HG03039 (cell line): ENCODE measurements around the gene TMTC3.
"Not testable (repeated sequence)": the region's sequence is repeated elsewhere in the genome, so short reads cannot be mapped to it uniquely, and the experiment has no call there.

Experiments
- ATAC-seq: cut with Tn5 transposase; IDR thresholded peaks from one replicate; pipeline ENCODE4 v1.9.1; 2021; ENCODE audit warnings: mild to moderate bottlenecking, moderate library complexity; ENCODE audit not compliant: unreplicated experiment

The TMTC3 gene

DNA sequence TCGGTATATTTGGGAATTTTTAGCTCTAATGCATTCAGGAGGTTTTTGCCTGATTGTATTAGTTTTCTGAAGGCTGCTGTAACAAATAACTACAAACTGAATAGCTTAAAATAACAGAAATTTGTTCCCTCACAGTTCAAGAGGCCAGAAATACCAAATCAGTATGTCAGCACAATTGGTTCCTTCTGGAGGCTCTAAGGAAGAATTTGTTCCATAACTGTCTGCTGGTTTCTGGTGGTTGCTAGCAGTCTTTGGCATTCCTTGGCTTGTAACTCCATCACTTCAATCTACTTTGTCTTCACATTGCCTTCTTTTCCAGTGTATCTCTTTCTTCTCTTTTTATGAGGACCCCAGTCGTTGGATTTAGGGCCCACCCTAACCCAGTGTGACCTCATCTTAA is 21.3 kb downstream of the TMTC3 start:
- no peak for ATAC-seq

DNA sequence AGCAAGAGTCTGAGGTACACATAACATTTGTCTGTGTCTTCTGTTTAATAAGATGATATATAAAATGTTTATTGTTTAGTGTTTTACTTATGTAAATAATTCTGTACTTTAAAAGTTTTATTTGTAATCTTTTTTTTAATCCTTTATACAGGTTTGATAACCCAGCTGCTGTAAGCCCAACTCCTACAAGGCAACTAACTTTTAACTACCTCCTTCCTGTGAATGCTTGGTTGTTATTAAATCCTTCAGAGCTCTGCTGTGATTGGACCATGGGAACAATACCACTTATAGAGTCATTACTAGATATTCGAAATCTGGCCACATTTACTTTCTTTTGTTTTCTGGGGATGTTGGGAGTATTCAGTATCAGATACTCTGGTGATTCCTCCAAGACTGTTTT is 24.1 kb downstream of the TMTC3 start:
- no peak for ATAC-seq

DNA sequence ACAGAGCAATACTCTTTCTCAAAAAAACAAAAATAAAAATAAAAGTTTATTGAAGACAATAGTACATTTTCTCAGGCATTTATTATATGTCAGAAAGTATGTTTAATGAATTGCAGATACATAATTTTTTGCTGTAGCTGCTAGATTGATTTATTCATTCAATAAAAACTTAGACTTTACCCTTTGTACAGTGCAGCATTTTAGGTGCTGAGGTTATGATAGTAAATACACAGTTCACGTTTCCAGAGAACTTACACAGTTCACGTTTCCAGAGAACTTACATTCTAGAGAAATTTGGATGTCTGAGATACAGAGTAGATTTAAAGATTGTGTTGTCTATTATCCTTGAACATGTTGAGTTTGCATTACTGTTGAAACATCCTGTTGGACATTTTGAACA is 25.3 kb downstream of the TMTC3 start:
- no peak for ATAC-seq

DNA sequence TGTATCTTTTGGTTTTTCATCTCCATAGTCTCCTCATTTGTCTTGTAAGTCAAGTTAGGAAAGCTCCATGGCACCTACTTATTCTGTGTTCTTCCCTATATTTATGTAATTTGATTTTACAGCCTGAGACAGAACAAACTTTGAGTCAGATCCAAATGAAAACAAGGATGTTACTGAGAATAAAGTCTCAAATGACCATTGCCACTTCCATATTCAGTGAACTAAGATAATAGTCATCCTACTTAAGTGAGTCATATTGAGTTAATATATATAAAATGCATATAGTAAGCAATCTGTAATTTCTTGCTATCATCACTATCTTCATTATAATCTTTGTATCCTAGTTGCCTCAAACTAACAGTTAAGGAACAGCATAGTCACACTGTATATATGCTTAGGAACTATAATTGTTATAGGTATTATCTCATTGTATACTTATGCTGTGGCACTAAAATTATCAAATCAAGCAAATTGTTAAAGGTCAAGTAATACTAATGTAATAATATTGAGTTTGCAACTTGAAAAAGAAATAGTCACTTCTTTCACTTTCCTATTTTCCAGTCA is 30.8 kb downstream of the TMTC3 start:
- ATAC-seq: no peak

DNA sequence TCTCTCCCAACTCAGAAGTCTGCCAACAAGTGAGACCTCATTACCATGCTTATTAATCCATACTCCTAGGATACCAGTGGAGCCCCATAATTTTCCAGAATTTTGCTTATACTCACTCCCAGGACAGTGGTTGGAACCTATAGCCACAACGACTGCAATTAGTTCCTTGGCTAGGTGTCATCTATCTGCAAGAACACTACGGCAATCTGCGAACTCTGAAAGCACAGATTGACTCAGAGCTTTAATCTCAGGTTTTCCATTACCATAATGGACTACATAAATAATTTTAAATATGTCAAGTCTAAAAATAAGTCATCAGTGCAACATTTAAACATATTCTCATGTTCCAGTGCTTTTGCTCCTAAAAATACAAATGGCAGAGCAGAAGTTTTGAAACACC is 33.4 kb downstream of the TMTC3 start:
- ATAC-seq: no peak

DNA sequence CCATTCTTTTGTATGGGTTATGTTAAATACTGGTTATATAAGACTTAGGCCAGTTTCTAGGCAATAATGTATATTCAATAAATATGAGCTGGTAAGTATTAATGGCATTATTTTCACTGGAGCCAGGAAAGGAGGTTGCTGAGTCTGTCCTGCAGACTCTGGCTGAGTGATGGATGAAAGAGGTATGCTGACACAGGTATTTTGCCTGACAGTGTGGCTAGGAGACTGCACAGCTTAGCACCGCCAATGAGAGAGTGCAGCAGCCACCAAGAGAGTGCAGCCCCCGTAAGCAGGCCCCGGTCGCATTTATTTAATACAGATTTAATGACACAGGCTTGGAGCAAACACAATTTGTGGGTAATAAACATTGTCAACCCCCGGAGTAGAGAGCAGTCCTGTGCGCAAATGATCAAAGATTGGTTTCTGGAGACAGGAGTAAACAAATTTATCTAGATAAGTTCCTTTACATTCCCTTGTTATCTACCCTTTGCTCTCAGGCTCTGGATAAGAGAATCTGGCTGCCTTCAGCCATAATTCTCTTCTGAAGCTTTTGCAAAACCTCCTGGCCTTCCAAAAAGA is 37.4 kb downstream of the TMTC3 start:
- no peak for ATAC-seq

DNA sequence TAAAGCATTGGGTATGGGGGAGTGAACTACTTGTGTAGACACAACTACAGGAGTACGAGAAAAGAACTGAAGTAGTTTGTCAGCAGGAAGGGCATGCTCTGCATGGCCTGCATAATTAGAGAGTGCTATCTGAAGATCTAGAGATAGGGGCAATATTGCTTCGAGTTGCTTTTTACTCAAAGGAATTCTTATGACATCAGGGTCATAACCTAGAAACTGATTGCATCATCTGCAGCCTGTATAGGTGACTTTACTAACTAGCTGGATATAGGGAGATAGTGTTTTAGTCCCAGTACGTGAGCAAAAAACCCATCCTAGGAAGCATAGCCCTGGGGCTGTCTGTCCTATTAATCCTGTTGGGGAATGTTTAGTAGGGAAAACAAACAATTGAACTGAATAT is 39.8 kb downstream of the TMTC3 start:
- no peak for ATAC-seq

DNA sequence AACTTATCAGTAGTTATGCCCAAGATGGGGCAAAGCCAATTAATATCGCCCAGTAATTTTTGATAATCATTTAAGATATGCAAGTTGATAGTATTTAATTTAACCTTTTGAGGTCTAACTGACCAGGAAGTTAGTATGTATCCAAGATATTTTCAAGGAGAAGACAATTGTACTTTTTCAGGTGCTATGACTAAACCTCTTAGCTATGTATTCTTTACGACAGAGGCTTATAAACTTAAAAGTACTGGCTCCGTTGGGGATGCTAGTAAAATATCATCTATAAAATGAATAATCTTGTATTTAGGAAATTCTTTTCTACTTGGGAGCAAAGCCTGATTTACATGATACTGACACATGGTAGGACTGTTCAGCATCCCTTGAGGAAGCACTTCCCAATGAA is 40.3 kb downstream of the TMTC3 start:
- no peak for ATAC-seq

DNA sequence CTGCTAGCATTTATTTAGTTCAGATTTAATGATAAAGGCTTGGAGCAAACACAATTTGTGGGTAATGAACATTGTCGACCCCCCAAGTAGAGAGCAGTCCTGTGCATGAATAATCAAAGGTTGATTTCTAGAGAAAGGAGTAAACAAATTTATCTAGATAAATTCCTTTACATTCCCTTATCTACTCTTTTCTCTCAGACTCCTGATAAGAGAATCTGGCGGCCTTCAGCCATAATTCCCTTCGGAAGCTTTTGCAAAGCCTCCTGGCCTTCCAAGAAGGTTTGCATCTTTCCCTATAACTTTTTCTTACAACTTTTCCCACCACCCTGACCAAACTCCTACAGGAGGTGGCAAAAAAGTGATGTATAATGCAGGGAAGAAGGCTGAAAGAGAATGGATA is 42.1 kb downstream of the TMTC3 start:
- ATAC-seq: no peak

DNA sequence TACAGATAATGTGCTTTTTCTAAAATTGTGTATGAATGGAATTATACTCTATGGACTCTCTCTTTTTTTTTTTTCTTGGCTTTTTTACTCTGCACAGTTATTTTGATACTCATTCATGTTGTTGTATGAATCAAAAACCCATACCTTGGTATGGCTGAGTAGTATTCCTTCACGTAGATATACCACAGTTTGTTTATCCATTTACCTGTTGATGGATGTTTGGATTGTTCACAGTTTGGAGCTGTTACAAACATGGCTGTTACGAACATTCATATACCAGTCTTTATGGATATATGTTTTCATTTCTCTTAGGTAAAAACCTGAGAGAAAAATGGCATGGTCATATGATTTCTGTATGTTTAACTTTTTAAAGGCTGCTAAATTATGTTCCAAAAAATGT is 43.2 kb downstream of the TMTC3 start:
- ATAC-seq: no peak

DNA sequence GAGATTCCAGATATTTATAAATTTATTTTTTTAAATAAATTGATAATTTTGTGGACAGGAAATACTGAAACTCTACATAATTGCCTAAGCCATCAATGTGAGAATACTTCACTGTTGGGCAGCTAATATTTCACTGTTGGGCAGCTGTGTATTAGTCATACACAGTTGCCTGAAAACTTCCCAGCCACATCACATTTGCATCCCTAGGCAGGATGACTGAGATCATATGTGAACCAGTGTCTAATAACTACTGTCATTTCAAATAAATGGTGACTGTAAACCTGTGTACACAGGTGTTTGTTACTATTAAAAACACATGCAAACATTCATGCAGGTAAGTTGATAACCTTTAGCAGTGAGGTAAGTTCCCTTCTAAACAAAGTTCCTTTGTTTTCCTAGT is 43.9 kb downstream of the TMTC3 start:
- ATAC-seq: peak; percentile 97

DNA sequence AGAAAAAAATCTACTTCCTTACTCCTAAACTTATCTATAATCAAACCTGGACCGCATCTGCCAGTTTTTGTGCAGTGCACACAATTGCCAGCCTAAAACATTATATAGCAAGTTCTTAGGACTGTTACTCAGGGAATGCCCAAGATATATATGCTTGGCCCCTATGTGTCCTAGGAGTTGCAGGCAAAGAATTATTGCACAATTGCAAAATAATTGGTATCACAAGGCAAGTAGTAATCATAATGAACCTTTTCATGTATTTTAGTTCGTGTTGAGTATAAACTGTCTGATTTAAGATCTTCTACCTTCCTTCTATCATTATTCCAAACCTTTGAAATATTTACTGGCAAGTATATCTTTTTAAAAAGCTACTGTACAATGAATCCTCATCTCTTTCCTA is 45.5 kb downstream of the TMTC3 start:
- no peak for ATAC-seq

DNA sequence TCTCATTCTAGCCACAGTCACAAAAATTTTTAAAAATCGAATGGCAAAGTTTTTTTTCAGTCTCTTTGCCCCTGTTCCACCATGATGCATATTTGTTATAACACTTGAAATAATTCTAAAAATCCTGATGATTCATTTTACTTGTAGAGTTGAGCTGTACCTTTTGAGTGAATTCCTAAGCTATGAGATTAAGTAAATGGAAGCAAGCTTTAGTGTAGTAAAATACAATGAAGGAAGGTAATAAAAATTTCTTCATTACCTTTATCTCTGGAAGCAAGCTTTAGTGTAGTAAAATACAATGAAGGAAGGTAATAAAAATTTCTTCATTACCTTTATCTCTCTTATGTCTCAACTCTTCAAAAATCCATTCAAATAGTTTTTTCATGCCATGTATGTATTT is 46.1 kb downstream of the TMTC3 start:
- ATAC-seq: no peak

DNA sequence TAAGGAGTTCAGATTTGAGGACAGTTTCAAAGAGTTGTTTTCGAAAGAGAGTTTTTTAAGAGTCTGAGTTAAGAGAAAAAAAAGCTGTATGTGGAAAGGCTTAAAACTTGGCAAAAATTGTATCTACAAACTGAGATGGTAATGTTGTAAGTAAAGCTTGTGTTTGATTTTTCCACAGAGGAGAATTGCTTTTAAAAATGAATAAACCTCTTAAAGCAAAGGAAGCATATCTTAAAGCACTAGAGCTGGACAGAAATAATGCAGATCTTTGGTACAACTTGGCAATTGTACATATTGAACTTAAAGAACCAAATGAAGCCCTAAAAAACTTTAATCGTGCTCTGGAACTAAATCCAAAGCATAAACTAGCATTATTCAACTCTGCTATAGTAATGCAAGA is 50.3 kb downstream of the TMTC3 start:
- no peak for ATAC-seq

DNA sequence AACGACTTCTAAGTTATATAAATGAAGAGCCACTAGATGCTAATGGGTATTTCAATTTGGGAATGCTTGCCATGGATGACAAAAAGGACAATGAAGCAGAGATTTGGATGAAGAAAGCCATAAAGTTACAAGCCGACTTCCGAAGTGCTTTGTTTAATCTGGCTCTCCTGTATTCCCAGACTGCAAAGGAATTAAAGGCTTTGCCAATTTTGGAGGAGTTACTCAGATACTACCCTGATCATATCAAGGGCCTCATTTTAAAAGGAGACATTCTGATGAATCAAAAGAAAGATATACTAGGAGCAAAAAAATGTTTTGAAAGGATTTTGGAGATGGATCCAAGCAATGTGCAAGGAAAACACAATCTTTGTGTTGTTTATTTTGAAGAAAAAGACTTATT is 52.8 kb downstream of the TMTC3 start:
- ATAC-seq: no peak

DNA sequence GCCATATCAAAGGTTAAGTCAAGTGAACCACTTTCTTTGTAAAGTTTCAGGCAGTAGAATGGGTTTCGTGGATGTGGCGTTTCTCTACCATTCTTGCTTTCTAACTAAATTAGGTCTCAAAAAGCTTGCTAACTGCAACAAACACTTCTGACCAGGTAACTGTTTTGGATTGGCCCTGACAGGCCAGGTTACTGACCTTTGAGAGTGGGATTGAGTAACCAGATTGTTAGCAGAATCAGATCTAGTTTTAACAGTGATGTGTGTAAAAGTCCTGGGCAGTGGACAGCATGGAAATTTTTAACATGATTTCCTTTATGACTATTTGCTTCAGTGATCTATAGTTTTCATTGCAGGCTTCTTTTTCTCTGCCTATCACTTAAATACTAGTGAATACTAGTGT is 57.9 kb downstream of the TMTC3 start:
- no peak for ATAC-seq

DNA sequence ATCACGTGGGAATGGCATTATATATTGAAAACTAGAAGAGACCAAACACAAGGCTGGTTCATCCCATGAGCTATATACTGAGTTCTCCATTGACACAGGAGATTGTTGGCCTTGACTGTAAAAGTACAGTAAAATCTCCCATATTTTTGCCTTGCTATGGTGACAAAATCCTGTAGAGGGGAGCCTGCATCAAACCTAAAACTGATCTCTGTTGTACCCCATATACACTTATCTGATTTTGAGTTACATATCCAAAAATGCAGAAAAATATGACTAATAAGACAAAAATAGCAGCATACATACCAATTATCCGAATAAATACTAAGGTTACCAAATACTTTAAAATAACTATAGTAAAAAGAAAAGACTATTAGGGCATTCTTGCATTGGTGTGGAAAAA is 60.4 kb downstream of the TMTC3 start:
- ATAC-seq: no peak

DNA sequence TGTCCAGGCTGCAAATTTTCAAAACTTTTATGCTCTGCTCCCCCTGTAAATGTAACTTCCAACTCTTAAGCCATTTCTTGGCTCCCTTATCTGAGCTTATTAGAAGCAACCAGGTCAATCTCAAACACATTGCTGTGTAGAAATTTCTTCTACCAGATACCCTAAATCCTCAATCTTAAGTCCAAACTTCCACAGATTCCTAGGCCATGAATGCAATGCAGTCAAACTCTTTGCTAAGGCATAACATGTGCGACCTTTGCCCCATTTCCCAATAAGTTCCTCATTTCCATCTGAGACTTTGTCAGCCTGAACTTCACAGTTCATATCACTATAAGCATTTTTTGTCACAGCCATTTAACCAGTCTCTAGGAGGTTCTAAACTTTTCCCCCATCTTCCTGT is 64.5 kb downstream of the TMTC3 start:
- ATAC-seq: no peak

DNA sequence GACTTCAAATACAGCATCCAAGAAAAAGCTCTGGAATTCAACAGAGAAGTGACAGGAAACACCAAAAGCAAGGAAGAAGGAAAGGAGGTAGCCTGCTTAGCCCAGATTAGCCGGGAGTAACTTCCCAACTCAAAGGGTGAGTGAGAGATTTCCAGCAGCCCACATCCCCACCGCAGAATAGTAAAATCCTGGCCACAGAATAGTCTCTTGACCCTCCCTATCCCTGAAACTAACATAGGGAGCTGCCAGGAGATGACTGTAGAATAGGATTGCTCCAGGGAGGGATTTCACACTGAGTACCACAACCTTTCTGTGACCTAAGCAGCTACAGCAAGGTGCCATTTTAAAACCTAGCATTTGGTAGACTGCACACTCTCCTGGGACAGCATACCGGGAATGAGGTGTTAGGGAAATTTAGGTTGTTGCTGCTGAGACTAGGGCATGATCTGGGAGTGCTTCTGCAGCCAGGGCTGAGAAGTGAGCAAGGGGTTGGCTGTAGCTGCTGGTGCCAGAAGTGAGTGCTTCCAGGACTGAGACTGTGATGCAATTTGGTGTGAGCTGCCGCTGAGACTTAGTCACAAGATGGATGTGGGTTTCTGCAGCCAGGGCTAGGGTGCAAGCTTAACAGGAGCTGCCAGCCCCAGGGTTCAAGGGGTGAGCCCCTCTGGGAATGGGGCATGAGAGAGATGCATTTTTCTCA is 66.0 kb downstream of the TMTC3 start:
- no peak for ATAC-seq

DNA sequence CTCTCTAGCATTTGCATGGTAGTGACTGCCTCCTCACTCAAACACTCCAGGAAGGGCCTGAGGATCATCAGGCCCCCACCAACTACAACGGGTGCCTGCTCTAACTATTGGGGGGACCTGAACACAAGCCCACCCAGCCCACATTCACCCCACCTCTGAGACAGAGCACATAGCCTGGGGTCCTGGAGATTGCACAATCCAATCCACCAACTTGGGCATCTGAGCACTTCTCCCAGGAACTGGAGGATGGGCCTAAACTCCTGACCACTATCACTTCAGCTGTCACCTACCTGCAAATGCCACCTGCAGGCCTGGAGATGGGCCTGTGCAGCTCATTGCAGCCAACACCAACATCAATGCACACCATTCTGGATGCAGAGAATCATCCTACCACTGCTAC is 66.6 kb downstream of the TMTC3 start:
- no peak for ATAC-seq

DNA sequence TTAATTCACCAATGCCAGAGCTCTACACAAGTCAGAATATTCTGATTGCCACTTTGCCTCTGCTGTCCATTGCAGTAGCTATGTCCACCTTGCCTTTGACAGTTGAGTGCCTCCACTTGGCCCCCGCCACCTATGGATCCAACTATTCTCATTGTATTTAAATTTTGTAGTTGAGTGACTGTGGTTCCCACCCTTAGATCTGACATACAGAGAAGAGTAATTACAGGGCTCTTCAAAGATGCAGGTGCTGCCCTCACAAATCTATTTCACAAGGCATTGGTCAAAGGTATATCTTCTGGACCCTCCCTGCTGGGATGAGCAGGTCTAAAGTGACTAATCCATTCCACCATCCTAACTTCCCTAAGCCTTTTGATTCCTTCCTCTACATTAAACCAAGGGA is 68.2 kb downstream of the TMTC3 start:
- ATAC-seq: not testable (repeated sequence)

DNA sequence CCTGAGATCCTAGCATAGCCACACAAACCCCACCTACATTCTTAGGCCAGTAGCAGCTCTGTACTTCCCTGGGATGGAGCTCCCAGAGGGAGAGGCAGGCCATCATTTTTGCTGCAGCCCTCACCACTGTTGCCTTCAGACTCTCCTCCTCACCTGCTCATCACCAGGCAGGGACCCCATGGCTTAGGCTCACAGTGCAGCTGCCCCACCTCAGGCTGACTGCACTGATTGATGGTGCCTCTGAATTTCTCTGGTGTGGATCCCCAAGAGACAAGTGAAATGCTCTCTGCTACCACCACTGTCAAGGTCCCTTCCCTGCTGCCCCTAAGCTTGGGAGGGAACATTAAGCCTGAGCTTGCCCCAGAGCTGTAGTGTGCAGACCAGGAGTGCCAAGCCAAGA is 76.2 kb downstream of the TMTC3 start:
- ATAC-seq: no peak

DNA sequence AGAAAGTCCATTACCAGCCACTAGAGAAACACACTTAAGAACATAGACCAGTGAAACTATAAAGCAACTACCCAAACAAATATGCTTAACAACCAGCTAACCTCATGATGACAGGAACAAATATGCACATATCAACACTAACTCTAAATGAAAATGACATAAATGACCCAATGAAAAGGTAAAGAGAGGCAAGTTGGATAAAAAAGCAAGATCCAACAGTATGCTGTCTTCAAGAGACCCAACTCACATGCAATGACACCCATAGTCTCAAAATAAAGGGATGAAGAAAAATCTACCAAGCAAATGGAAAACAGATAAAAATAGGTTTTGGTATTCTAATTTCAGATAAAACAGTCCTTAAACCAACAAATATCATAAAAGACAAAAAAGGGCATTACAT is 77.8 kb downstream of the TMTC3 start:
- no peak for ATAC-seq
